Stimulated activated naive CD8-positive, alpha-beta T cell treated with anti-CD3 and anti-CD28 coated beads, Interleukin-15, Interleukin-2, amounts not matched to agents 100 ng/mL and 50 ng/mL, for 24 hours (primary cell): ENCODE results near the gene CALCA.
"Not testable (repeated sequence)": the region's sequence is repeated elsewhere in the genome, so short reads cannot be mapped to it uniquely, and the experiment has no call there.

Experiments
- H3K27ac Mint-ChIP-seq: one replicate; pipeline ENCODE4 v1.8.0; 2021; ENCODE audit warnings: mild to moderate bottlenecking, mixed read lengths
- H3K27me3 Mint-ChIP-seq: one replicate; pipeline ENCODE4 v1.8.0; 2021; ENCODE audit warnings: mixed read lengths
- H3K36me3 Mint-ChIP-seq: one replicate; pipeline ENCODE4 v1.8.0; 2021; ENCODE audit warnings: low read depth, mixed read lengths
- H3K4me1 Mint-ChIP-seq: one replicate; pipeline ENCODE4 v1.8.0; 2021; ENCODE audit warnings: low read depth, mixed read lengths
- H3K4me3 Mint-ChIP-seq: one replicate; pipeline ENCODE4 v1.8.0; 2021; ENCODE audit warnings: mild to moderate bottlenecking, mixed read lengths
- H3K9me3 Mint-ChIP-seq: one replicate; pipeline ENCODE4 v1.8.0; 2021; ENCODE audit warnings: mixed read lengths

Gene CALCA, protein sequence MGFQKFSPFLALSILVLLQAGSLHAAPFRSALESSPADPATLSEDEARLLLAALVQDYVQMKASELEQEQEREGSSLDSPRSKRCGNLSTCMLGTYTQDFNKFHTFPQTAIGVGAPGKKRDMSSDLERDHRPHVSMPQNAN

GRCh38 chr11:14971865-14972580, at the start of gene CALCA:
Gene CALCA, minus strand, starts transcription at chr11:14972351. Its CDS starts 1,159 bp downstream, at chr11:14971192.
- Mint-ChIP-seq H3K36me3 (no peaks in the 10 kb centered on the region), H3K9me3 (no peaks in the 10 kb centered on the region), H3K4me1 (peaks cover 31% of the 10 kb centered on the region), H3K27ac (no peak within 1 kb of the TSS), H3K4me3 (peak within 1 kb of the TSS; percentile 78), H3K27me3 (peaks cover 88% of the 10 kb centered on the region)

GRCh38 chr11:15016200-15016599, 44.0 kb upstream of the CALCA start:
- H3K27ac Mint-ChIP-seq: no peak overlapping the region
- H3K27me3 Mint-ChIP-seq: peaks cover 40% of the 10 kb centered on the region
- no peak overlapping the region for H3K4me3 Mint-ChIP-seq
- no peaks in the 10 kb centered on the region for H3K4me1 Mint-ChIP-seq
- H3K9me3 Mint-ChIP-seq: peaks cover 27% of the 10 kb centered on the region
- no peaks in the 10 kb centered on the region for H3K36me3 Mint-ChIP-seq

DNA sequence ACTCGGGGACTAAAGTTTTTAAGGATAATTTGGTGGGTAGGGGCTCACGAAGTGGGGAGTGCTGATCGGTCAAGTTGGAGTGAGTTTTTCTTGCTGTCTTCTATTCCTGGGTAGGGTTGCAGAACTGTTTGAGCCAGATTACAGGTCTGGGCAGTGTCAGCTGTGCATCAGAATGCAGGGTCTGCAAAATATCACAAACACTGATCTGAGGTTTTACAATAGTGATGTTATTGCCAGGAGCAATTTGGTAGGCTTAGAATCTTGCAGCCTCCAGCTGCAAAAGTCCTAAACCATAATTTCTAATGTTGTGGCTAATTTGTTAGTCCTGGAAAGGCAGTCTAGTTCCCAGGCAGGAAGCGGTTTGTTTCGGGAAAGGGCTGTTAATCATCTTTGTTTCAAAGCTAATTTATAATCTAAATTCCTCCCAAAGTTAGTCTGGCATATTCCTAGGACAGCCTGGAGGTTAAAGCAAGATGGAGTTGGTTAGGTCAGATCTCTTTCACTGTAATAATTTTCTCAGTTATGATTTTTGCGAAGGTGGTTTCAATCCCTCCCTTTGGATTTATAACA, 39.7 kb upstream of the CALCA start:
- no peak overlapping the region for H3K4me3 Mint-ChIP-seq
- H3K36me3 Mint-ChIP-seq: no peaks in the 10 kb centered on the region
- H3K27ac Mint-ChIP-seq: no peak overlapping the region
- H3K4me1 Mint-ChIP-seq: no peaks in the 10 kb centered on the region
- peaks cover 18% of the 10 kb centered on the region for H3K9me3 Mint-ChIP-seq
- H3K27me3 Mint-ChIP-seq: peaks cover 46% of the 10 kb centered on the region

DNA sequence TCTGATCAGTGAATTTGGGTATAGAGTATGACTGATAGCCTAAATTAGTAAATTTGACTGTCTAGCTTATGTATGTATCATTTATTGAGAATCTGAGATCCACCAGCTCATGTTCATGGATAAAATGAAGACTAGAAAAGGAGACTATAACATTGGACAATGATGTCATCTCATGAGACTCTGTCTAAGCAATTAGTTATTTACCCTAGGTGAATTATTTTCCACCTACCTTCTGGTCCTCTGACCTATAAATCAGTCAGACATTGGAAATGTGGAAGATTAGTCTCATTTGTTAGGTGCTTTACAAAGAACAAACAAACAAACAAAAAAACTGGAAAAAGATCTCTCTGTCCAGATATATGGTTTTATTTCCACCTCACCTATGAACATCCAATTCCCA, 38.7 kb upstream of the CALCA start:
- Mint-ChIP-seq H3K27ac (no peak overlapping the region), H3K4me1 (no peaks in the 10 kb centered on the region), H3K9me3 (peaks cover 8% of the 10 kb centered on the region), H3K27me3 (peaks cover 43% of the 10 kb centered on the region), H3K36me3 (no peaks in the 10 kb centered on the region), H3K4me3 (no peak overlapping the region)

- H3K4me3 Mint-ChIP-seq: no peak overlapping the region
- H3K36me3 Mint-ChIP-seq: no peaks in the 10 kb centered on the region
- no peak overlapping the region for H3K27ac Mint-ChIP-seq
- no peaks in the 10 kb centered on the region for H3K4me1 Mint-ChIP-seq
- peaks cover 46% of the 10 kb centered on the region for H3K27me3 Mint-ChIP-seq
- no peaks in the 10 kb centered on the region for H3K9me3 Mint-ChIP-seq
Observed at GRCh38 chr11:15006139-15006759, 34.1 kb upstream of the CALCA start.

DNA sequence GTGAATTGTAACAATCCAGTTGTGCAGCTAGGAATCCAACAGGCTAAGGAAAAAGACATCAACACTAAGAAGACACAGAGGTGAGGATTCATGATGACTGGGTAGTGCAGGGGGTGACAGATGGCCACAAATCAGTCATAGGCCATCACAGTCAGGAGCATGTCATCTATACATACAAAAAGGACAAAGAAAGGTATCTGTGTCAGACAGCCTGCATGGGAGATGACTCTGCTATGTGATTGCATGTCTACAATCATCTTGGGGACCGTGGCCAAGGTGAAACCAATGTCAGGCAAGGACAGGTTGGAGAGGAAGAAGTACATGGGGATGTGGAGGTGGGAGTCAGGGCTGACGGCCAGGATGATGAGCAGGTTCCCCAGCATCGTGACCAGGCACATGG, 16.0 kb upstream of the CALCA start:
- H3K27me3 Mint-ChIP-seq: peaks cover 18% of the 10 kb centered on the region
- H3K9me3 Mint-ChIP-seq, H3K27ac Mint-ChIP-seq, H3K4me3 Mint-ChIP-seq, H3K4me1 Mint-ChIP-seq, H3K36me3 Mint-ChIP-seq: not testable (repeated sequence)

- peaks cover 43% of the 10 kb centered on the region for H3K27me3 Mint-ChIP-seq
Observed at GRCh38 chr11:14981507-14981906, 9.4 kb upstream of the CALCA start.

GRCh38 chr11:14980854-14981253, 8.7 kb upstream of the CALCA start:
- H3K9me3 Mint-ChIP-seq: no peaks in the 10 kb centered on the region
- H3K36me3 Mint-ChIP-seq: no peaks in the 10 kb centered on the region
- H3K27ac Mint-ChIP-seq: no peak overlapping the region
- no peaks in the 10 kb centered on the region for H3K4me1 Mint-ChIP-seq
- H3K27me3 Mint-ChIP-seq: peaks cover 49% of the 10 kb centered on the region
- H3K4me3 Mint-ChIP-seq: no peak overlapping the region

More at GRCh38 chr11:14981507-14981906, 9.4 kb upstream of the CALCA start:
- Mint-ChIP-seq H3K36me3 (no peaks in the 10 kb centered on the region), H3K4me1 (no peaks in the 10 kb centered on the region), H3K9me3 (no peaks in the 10 kb centered on the region), H3K27ac (no peak overlapping the region), H3K4me3 (no peak overlapping the region)

GRCh38 chr11:14977101-14977880, 5.1 kb upstream of the CALCA start:
- H3K4me1 Mint-ChIP-seq: peaks cover 27% of the 10 kb centered on the region
- H3K27me3 Mint-ChIP-seq: peaks cover 64% of the 10 kb centered on the region
- no peak overlapping the region for H3K27ac Mint-ChIP-seq
- no peaks in the 10 kb centered on the region for H3K9me3 Mint-ChIP-seq
- no peaks in the 10 kb centered on the region for H3K36me3 Mint-ChIP-seq
- no peak overlapping the region for H3K4me3 Mint-ChIP-seq

- H3K27ac Mint-ChIP-seq: no peak overlapping the region
- no peaks in the 10 kb centered on the region for H3K9me3 Mint-ChIP-seq
- peaks cover 31% of the 10 kb centered on the region for H3K4me1 Mint-ChIP-seq
- H3K4me3 Mint-ChIP-seq: peak overlapping the region; percentile 78
- peaks cover 75% of the 10 kb centered on the region for H3K27me3 Mint-ChIP-seq
- no peaks in the 10 kb centered on the region for H3K36me3 Mint-ChIP-seq
Observed at GRCh38 chr11:14975252-14975587, 3.1 kb upstream of the CALCA start.

DNA sequence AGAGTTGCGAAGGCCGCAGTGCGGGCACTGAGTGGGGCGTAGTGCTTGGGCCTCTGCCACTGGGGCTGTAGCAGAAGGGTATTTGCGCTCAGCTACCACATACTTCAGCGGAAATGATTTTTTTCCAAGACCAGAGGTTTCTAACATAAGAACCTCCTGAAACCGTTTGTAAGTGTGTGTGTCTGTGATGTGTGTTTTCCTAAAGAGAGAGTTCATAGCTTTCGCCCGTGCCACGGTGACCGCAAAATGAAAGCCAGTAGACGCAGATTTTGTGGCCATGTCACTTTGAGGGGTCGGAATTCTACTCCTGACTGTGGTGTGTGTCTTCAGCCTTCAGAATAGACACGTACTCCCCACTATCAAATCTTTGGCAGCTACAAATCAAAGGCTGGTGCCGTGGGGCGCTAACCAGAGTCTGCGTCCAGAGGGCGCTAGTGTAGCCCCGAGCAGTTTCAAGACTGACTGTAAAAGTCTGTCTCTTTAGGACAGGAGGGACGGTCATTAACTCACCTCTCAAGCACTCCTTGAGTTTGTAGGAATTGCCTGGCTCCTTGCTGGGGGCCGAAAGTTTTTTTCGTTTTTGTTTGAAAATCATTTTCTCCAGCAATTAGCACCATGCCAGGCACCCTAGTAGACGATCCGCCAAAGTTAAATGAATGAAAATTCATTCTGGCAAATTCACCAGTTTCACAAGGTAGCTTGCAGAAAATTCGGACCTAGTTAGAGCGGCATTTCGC, 2.5 kb upstream of the CALCA start:
- H3K36me3 Mint-ChIP-seq: no peaks in the 10 kb centered on the region
- peaks cover 31% of the 10 kb centered on the region for H3K4me1 Mint-ChIP-seq
- peaks cover 80% of the 10 kb centered on the region for H3K27me3 Mint-ChIP-seq
- H3K9me3 Mint-ChIP-seq: no peaks in the 10 kb centered on the region
- peak overlapping the region; percentile 40 for H3K27ac Mint-ChIP-seq
- H3K4me3 Mint-ChIP-seq: peak overlapping the region; percentile 78

- Mint-ChIP-seq H3K4me3 (peak overlapping the region; percentile 78), H3K36me3 (no peaks in the 10 kb centered on the region), H3K27me3 (peaks cover 88% of the 10 kb centered on the region), H3K4me1 (peaks cover 31% of the 10 kb centered on the region), H3K27ac (peak overlapping the region; percentile 68), H3K9me3 (no peaks in the 10 kb centered on the region)
Observed at GRCh38 chr11:14973621-14974514, 1.7 kb upstream of the CALCA start.

- peaks cover 31% of the 10 kb centered on the region for H3K4me1 Mint-ChIP-seq
- H3K27ac Mint-ChIP-seq: peak overlapping the region; percentile 68
- H3K36me3 Mint-ChIP-seq: no peaks in the 10 kb centered on the region
- no peaks in the 10 kb centered on the region for H3K9me3 Mint-ChIP-seq
- H3K4me3 Mint-ChIP-seq: peak overlapping the region; percentile 78
- H3K27me3 Mint-ChIP-seq: peaks cover 91% of the 10 kb centered on the region
Observed at GRCh38 chr11:14972581-14973495, 687 bp upstream of the CALCA start.
